OCI-LY1 (cell line): Measurements from ENCODE around the gene HORMAD2.
"Not testable (repeated sequence)": the region's sequence is repeated elsewhere in the genome, so short reads cannot be mapped to it uniquely, and the experiment has no call there.

Experiments
- H2AFZ ChIP-seq: fragments of 200-600 bp; sonication (generic), shearing (Covaris generic); 2 replicates; pipeline ENCODE4 v1.6.0; 2014; ENCODE audit warnings: antibody characterized with exemption, mild to moderate bottlenecking, low read length
- H3F3A ChIP-seq: fragments of 200-600 bp; sonication (generic), shearing (Covaris generic); 2 replicates; pipeline ENCODE4 v1.6.0; 2014; ENCODE audit warnings: mild to moderate bottlenecking, antibody characterized with exemption, low read length, moderate library complexity; ENCODE audit not compliant: insufficient read depth
- H3K27ac ChIP-seq: fragments of 200-600 bp; sonication (generic); 2 replicates; pipeline ENCODE4 v1.5.1; 2014; ENCODE audit warnings: low read length, mixed run types, mild to moderate bottlenecking, low read depth; ENCODE audit not compliant: poor library complexity, severe bottlenecking
- H3K27me3 ChIP-seq: fragments of 200-600 bp; sonication (generic); 2 replicates; pipeline ENCODE4 v1.6.0; 2014; ENCODE audit warnings: antibody characterized with exemption, mild to moderate bottlenecking, low read length, moderate library complexity; ENCODE audit not compliant: insufficient read depth
- H3K36me3 ChIP-seq: fragments of 200-600 bp; sonication (generic); 2 replicates; pipeline ENCODE4 v1.6.1; 2014; ENCODE audit warnings: mild to moderate bottlenecking, antibody characterized with exemption, low read length, moderate library complexity, mixed read lengths; ENCODE audit not compliant: insufficient read depth
- H3K4me1 ChIP-seq: fragments of 200-600 bp; sonication (generic); 2 replicates; pipeline ENCODE4 v1.5.1; 2014; ENCODE audit warnings: mild to moderate bottlenecking, low read length, moderate library complexity; ENCODE audit not compliant: insufficient read depth, severe bottlenecking
- H3K4me2 ChIP-seq: fragments of 200-600 bp; sonication (generic), shearing (Covaris generic); 2 replicates; pipeline ENCODE4 v1.6.1; 2014; ENCODE audit warnings: low read length
- H3K4me3 ChIP-seq: fragments of 200-600 bp; sonication (generic); 2 replicates; pipeline ENCODE4 v1.5.1; 2014; ENCODE audit warnings: low read length, low read depth, mild to moderate bottlenecking, mixed read lengths; ENCODE audit not compliant: poor library complexity, severe bottlenecking
- H3K79me2 ChIP-seq: fragments of 200-600 bp; shearing (Covaris generic); 2 replicates; pipeline ENCODE4 v1.6.1; 2016; ENCODE audit warnings: mixed run types, low read length, mixed read lengths; ENCODE audit not compliant: insufficient read depth
- H3K9ac ChIP-seq: fragments of 200-600 bp; sonication (generic), shearing (Covaris generic); 2 replicates; pipeline ENCODE4 v1.6.1; 2014; ENCODE audit warnings: mild to moderate bottlenecking, low read length, mixed read lengths
- H3K9me2 ChIP-seq: fragments of 200-600 bp; sonication (generic), shearing (Covaris generic); 2 replicates; pipeline ENCODE4 v1.6.1; 2014; ENCODE audit warnings: low read depth, mild to moderate bottlenecking, low read length, mixed read lengths
- H3K9me3 ChIP-seq: fragments of 200-600 bp; shearing (Covaris generic); 2 replicates; pipeline ENCODE4 v1.6.1; 2014; ENCODE audit warnings: low read length, mixed read lengths
- H4K20me1 ChIP-seq: fragments of 200-600 bp; sonication (generic), shearing (Covaris generic); 2 replicates; pipeline ENCODE4 v1.6.0; 2016; ENCODE audit warnings: mild to moderate bottlenecking, low read length; ENCODE audit not compliant: insufficient read depth
- CTCF ChIP-seq: fragments of 200-600 bp; sonication (generic), shearing (Covaris generic); IDR thresholded peaks from 2 replicates; pipeline ENCODE4 v1.5.1; 2017; ENCODE audit warnings: mild to moderate bottlenecking, antibody characterized with exemption, low read length, moderate library complexity, mixed read lengths
- EZH2 ChIP-seq: fragments of 200-600 bp; sonication (generic), shearing (Covaris generic); IDR thresholded peaks from 2 replicates; pipeline ENCODE4 v1.8.0; 2017; ENCODE audit warnings: borderline replicate concordance, mixed run types, mild to moderate bottlenecking, antibody characterized with exemption, low read length, moderate library complexity, mixed read lengths

The HORMAD2 gene

GRCh38 chr22:30198152-30198825 lies 118.0 kb downstream of the HORMAD2 start:
- H3K4me3 ChIP-seq = no peak overlapping the region
- no peaks in the 10 kb centered on the region for H3K79me2 ChIP-seq
- no peak overlapping the region for H3K4me2 ChIP-seq
- H2AFZ ChIP-seq = no peak overlapping the region
- H3K9me3 ChIP-seq = no peaks in the 10 kb centered on the region
- no peak for TF ChIP-seq CTCF
- no peak for TF ChIP-seq EZH2
- no peaks in the 10 kb centered on the region for H3K27me3 ChIP-seq
- no peak overlapping the region for H3K9ac ChIP-seq
- H3K9me2 ChIP-seq = no peaks in the 10 kb centered on the region
- H3K27ac ChIP-seq = no peak overlapping the region
- no peaks in the 10 kb centered on the region for H3K36me3 ChIP-seq
- no peaks in the 10 kb centered on the region for H3F3A ChIP-seq
- H3K4me1 ChIP-seq = no peaks in the 10 kb centered on the region
- H4K20me1 ChIP-seq = no peaks in the 10 kb centered on the region

- Histone ChIP-seq H3F3A (no peaks in the 10 kb centered on the region), H3K4me2 (no peak overlapping the region), H3K36me3 (no peaks in the 10 kb centered on the region), H2AFZ (no peak overlapping the region), H3K27me3 (no peaks in the 10 kb centered on the region), H3K27ac (no peak overlapping the region), H3K4me3 (no peak overlapping the region), H3K9me2 (no peaks in the 10 kb centered on the region), H3K4me1 (no peaks in the 10 kb centered on the region), H3K9ac (no peak overlapping the region), H3K79me2 (no peaks in the 10 kb centered on the region), H3K9me3 (no peaks in the 10 kb centered on the region), H4K20me1 (no peaks in the 10 kb centered on the region)
- TF ChIP-seq CTCF (no peak), EZH2 (no peak)
These were observed 118.7 kb downstream of the HORMAD2 start for GRCh38 chr22:30198921-30199320.

- not testable (repeated sequence) for H3K27me3 ChIP-seq, H3K79me2 ChIP-seq, H2AFZ ChIP-seq, H3K4me2 ChIP-seq, H3K36me3 ChIP-seq, H3K27ac ChIP-seq, H3K9ac ChIP-seq, H3K9me2 ChIP-seq, H3K4me1 ChIP-seq, H3K4me3 ChIP-seq, H3K9me3 ChIP-seq, H3F3A ChIP-seq, H4K20me1 ChIP-seq
These were observed 120.6 kb downstream of the HORMAD2 start for GRCh38 chr22:30200905-30201304.

DNA sequence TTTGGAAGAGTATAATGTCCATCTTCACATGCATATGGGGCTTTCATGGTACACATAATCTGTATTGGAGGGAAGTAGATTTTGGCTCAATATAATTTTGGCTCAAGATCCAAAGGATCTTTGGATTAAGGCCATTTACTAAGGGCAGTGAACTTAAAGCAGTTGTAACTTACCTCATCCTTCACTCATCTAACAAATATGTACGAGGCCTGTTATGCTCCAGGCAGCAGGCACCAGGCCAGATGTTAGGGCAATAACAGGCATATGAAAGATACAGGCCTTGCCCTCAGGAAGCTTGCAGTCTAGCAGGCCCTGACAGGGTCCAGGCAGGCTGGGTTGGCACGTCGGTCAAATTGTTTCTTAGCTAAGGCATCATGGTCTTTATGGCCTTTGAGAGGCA lies 121.7 kb downstream of the HORMAD2 start:
- Histone ChIP-seq H3K9me2 (no peaks in the 10 kb centered on the region), H3K9me3 (no peaks in the 10 kb centered on the region), H3K4me3 (no peak overlapping the region), H3K79me2 (no peaks in the 10 kb centered on the region), H2AFZ (no peak overlapping the region), H4K20me1 (no peaks in the 10 kb centered on the region), H3K36me3 (no peaks in the 10 kb centered on the region), H3F3A (no peaks in the 10 kb centered on the region), H3K9ac (no peak overlapping the region), H3K4me2 (no peak overlapping the region), H3K4me1 (no peaks in the 10 kb centered on the region), H3K27ac (no peak overlapping the region), H3K27me3 (no peaks in the 10 kb centered on the region)
- TF ChIP-seq EZH2 (no peak), CTCF (no peak)
